Measurements from ENCODE around the gene ZNF384.

DNA sequence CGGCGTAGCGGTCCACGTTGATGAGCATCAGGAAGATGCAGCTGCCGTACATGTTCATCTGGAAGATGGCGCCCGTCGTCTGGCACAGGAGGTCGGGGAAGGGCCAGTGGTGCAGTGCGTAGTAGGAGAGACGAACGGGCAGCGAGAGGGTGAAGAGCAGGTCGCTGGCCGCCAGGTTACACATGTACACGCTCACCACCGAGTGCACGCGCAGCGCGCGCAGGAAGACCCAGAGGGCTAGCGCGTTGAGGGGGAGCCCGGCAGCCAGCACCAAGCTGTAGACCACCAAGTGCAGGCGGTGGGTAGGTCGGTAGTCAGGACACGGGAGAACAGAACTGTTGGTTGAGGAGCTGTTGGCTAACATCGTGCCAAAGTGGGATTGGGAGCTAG, 68.3 kb downstream of the ZNF384 start:
- TF ChIP-seq, protein P1, sequence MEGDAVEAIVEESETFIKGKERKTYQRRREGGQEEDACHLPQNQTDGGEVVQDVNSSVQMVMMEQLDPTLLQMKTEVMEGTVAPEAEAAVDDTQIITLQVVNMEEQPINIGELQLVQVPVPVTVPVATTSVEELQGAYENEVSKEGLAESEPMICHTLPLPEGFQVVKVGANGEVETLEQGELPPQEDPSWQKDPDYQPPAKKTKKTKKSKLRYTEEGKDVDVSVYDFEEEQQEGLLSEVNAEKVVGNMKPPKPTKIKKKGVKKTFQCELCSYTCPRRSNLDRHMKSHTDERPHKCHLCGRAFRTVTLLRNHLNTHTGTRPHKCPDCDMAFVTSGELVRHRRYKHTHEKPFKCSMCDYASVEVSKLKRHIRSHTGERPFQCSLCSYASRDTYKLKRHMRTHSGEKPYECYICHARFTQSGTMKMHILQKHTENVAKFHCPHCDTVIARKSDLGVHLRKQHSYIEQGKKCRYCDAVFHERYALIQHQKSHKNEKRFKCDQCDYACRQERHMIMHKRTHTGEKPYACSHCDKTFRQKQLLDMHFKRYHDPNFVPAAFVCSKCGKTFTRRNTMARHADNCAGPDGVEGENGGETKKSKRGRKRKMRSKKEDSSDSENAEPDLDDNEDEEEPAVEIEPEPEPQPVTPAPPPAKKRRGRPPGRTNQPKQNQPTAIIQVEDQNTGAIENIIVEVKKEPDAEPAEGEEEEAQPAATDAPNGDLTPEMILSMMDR (IDR thresholded peaks at IDR 0.05; ENCODE audit: poor library complexity): no peak
- TF ChIP-seq EZH2 (IDR thresholded peaks at IDR 0.05; ENCODE audit: borderline replicate concordance) (no peak), EZH2phosphoT487 (IDR thresholded peaks at IDR 0.05; ENCODE audit: low read depth, severe bottlenecking, unreplicated experiment) (no peak)
